Fibroblast of skin of left quadriceps (primary cell): ENCODE data around the gene HDGFL2.
"Not testable (repeated sequence)": the region's sequence is repeated elsewhere in the genome, so short reads cannot be mapped to it uniquely, and the experiment has no call there.

Experiments used
- DNase-seq, 2 experiments: peaks; one replicate each; pipeline ENCODE4 v3.0.0-alpha.2; 2013; ENCODE audit warnings: low read depth in 2 of 2

HDGFL2 gene

DNA sequence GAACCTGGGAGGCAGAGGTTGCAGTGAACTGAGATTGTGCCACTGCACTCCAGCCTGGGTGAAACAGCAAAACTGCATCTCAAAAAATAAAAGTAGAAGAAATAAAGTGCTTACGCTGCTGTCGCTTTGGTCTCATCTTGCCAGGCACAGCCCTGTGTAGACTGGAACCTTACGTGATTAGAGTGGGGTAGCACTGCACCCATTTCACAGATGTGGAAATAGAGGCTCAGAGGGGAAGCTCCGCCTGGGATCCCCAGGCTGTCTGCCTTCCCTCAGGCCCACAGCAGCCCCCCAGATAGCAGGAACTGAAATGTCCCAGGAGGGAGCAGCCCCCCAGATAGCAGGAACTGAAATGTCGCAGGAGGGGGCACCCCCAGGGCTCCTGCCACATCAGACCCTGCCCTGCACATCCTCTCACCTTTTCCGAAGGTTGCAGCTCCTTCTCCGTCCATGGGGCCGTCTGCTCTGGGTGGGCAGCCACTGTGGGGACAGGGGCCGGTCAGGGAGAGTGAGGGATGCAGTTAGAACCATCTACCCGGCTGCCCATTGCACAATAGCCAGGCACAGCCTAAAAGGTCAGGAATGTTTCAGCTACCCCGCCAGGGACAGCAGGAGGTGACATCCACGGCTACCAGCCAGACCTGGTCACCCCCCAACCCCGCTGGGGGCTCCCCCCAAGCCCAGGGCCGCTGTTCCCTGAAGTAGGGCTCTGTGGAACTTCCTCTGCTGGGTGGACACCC lies 44.3 kb downstream of the HDGFL2 start:
- no peak for DNase-seq

DNA sequence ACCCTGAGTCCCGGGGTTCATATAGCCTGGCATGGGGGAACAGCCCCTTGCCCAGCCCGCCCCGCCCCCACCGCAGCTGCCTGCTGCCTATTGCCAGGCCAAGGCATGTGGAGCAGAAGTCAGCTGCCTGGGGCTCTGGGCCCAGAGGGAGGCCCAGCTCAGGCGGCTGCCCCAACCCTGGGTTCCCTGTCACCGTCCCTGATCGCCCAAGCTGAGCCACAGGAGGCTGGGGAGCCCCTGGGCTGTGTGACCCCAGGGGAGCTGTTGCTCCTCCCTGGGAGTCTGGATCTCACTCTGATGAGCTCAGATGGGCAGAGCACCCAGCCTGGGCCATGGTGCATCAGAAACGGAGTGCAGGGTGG lies 44.8 kb downstream of the HDGFL2 start:
- no peak for DNase-seq

DNA sequence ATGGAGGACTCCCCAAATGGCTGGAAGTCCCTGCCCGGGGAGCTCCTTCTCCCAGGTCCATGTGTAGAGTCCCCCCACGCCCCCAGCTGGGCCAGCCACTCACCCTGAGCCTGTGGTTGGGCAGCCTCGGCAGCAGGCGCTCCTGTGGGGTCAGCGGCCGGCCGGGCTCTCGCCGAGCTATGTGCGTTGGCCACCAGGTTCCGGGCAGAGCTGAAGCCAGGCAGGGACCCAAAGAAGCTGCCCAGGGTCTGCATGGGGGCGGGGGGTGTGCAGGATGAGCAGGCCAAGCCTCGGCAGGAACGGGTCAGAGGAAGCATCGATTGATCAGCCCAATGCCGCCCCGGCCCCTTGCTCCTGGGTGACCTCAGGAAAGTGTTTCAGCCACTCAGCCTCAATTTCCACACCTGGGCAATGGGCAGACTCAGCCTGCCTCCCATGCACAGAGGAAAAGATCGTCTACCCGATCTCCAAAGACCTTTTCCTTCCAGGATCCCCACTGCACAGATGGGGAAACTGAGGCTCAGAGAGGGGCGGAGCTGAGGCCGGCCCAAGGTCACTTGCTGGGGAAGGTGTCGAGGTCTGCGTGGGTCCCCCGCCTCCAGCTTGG lies 45.5 kb downstream of the HDGFL2 start:
- DNase-seq, result no peak

DNA sequence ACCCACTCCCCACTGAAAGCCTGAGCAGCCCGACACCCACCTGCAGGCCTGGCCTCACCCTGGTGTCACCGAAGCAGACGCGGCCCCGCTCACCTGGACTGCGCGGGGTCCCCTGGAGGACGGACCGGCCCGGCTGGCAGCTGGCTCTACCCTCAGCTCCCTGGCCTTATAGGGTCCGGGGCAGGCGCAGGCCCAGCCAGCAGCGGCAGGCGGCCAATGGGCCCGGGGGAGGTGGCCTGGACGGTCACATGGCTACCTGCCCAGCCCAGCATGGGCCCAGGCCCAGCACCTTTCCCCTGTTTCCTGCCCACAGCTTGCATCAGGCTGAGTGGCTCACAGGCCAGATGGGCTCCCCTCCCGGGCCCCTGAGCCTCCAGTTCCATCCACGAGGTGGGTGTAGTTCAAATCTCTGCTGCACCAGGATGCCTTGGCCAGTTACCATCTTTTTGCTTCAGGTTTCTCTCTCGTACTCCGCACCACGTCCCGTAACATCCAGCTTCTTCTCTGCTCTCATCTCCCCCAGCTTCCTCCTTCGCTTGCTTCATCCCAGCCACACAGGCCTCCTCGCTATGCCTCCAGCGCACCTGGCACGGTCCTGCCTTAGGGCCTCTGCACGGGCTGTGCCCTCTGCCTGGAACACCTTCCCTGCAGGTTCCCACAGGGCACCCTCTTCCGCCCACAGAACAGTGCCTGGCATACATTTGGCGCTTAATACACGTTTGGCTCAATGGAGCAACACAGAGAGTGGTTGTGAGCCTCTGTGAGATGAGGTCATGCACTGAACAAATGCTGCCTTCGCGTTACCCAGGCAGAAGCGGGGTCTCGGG lies 46.5 kb downstream of the HDGFL2 start, which contains the start of gene PLIN4:
PLIN4 (minus strand) TSS at position 142 of the 827 bp plus-strand sequence. CDS start 214 bp downstream, outside the sequence.
- peak in 1 of 2 experiments; percentile 4 for DNase-seq

DNA sequence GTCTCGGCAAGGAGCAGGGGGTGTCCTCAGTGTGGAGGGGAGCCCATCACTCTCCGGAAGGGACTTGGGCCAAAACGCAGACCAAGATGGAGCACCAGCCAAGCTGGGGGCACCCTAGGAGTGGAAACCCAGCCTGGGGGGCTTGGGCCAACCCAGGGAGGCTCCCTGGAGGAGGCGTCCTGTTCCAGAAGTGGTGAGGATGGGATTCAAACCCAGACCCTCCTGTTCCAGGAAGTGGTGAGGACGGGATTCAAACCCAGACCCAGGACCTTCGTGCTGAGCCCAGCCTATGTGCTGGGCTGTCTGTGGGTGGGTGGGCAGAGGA lies 47.0 kb downstream of the HDGFL2 start:
- DNase-seq, result no peak

DNA sequence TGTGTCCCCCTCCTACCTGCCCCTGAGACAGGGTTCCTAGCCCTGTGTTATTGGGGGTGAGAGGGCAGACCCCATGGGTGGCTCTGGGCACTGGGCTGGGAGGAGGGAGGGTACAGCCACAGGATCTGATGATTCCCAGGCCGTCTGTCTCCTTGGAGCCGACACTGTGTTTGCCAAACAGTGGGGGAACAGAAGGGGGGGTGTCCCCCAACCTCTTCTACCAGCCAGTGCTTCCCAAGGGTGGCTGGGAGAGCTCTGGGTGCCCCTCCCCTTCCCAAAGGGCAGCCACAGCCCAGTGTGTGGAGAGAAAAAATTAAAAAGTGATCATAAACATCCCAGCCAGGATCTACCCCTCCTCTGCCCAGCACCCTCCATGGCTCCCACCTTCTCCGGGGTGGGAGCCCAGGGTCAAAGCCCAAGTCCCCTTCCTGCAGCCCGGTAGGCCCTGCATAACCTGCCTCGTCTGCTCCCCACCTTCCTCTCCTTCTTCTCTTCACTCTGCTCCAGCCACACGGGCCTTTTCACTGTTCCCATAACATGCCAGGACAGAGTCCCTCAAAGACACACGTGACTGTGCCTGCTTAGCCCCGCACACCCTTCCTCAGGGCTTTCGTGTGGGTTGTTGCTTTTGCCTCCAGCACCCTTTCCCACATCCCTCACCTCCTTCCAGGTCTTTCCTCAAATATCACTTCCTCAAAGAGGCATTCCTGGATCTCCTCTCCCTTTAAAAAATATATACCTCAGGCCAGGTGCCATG lies 47.6 kb downstream of the HDGFL2 start:
- no peak for DNase-seq

DNA sequence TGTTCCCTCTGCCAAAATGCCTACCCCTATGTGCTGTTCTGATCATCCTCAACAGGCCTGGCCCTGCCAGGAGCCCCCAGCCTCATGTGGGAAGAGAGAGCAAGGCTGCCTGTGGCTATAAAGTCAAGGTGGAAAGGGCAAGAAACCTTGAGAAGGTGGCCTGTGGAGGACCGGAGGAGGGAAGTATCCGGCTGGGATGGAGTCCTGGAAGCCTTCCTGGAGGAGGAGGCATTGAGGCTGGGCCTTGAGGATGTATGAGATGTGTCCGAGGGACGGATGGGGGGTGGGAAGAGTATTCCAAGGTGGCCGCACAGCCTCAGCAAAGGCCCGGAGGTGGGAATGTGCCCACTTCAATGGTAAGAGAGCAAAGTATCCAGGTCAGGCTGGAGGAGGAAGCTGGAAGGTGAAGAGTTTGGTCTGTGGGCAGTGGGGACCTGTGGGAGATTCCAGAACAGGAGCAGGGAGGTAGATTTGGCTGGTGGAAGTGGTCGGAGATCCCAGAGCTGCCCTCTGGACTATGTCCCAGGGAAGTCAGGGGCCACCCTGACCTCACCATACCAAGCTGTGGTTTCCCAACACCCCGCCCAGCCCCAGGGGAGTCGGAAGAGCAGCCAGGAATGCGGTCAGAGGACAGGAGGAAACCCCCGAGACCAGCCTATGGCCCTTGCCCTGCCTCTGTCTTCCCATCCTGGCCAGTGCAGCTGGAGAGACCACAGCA lies 49.2 kb downstream of the HDGFL2 start:
- no peak for DNase-seq

DNA sequence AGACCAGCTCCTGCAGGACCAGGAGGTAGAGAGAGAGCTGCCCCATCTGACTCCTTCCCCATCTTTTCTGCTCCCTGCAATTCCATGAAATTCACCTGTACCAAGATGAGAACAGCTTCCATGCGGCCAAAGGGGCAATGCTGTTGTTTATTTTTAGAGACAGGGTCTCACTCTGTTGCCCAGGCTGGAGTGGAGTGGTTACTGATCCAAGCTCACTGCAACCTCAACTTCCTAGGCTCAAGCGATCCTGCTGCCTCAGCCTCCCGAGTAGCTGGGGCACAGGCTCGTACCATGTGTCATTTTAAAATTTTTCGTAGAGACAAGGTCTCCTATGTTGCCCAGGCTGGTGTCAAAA lies 49.8 kb downstream of the HDGFL2 start:
- no peak for DNase-seq

DNA sequence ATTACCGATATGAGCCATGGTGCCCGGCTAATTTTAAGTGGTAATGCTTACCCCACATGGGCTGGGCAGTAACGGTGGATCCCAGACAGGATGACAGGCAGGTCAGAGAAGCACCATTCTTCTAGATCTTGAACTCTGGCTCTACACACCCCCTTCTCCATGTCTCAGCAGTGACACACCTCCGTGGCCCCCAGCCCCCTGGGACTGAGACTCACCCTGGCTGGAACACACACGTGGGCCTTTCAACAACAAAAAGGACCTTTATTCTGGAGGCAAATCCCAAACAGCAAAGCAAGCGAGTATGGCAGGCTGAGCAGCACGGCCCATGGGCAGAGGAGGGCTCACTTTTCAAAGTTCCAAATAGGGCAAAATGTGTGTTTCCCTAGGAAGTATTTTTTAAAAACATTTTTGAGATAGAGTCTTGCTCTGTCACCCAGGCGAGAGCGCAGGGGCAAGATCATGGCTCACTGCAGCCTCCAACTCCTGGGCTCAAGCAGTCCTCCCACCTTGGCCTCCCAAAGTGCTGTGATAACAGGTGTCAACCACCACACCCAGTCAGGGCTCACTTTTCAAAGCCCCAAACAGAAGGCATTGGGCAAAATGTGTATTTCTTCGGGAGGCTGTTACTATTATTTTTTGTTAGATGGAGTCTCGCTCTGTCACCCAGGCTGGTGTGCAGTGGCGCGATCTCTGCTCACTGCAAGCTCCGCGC lies 50.4 kb downstream of the HDGFL2 start:
- DNase-seq, result no peak

DNA sequence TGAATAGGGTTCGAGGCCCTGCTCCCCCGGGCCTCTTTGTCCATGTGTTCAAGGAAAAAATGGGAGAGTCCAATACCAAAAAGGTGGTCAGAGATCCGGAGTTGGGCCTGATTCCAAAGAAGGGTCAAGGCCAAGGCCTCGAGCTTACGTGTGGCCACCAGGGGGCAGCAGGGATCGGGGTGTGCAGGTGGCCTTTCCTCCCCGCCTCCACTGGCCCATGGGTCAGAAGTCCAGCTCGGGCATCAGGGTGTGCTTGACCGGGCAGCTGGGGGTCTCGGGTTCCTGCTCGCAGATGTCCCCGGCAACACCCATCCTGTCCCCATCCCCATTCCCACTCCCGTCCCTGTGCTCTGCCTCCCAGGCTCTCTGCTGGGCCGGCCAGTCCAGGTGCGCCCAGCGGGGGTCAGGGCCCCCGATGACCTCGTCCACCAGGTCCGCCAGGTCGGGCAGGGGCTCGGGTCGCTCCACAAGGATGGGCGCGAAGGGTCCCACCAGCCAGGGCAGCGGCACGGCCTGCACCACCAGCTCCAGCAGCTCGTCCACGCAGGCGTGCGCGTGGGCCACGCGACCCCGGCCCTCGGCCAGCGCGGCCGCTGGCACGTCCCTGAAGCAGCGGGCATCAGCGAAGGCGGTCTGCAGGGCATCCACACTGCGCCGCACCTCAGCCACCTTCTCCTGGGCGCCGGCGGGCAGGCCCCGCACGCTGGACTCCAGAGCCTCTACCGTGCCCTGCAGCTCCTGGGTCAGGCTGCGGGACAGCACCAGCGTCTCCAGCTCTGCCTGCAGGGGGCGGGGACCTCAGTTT lies 51.4 kb downstream of the HDGFL2 start:
- no peak for DNase-seq

DNA sequence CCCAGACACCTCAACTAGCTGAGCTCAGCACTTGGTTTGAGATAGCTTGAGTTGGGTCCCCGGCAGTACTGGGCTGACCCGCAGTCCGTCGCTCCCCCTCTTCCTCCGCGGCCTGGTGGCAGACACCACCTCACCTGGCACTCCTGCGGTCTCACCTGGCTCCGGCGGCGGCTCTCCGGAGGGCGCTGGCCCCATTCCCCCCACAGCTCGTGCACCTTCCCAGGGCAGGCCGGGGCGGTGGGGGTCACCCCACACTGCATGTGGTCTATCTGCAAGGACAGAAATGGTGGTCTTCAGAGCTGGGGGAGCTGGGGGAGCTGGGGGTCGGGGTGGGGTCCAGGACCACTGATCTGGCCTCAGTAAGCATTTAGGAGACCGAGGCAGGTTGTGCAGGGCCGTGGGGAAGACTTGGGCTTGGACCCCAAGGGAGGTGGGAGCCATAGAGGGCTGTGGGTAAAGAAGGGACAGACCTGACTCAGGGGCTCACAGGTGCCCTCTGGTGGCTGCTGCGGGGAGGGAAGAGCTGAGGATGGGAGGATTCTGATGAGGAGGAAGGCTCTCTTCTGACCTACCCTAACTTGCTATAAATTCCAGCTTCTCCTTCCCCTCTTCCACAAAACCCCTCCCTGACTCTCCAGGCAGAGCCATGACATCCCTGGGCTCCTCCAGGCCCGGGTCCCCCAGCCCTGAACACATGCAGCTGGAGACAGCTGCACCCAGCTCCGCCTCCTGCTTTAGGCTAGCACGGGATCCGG lies 52.9 kb downstream of the HDGFL2 start:
- DNase-seq, result peak in 1 of 2 experiments; percentile 4

DNA sequence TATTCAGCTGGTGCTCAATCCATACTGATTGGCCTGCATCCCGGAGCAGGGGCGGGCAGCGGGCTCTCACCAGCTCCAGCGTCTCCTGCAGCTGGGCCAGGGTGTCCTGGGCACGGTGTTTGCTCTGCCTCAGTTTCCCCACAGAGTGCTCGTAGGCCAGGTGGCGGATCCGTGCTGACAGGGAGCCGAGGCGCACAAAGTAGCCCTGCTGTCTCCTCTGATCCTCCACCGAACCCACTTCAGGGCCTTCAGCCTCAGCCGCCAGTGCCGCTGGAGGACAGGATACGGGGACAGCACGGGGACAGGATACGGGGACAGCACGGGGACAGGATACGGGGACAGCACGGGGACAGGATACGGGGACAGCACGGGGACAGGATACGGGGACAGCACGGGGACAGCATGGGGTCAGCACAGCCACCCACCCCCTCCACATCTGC lies 53.5 kb downstream of the HDGFL2 start:
- no peak for DNase-seq

DNA sequence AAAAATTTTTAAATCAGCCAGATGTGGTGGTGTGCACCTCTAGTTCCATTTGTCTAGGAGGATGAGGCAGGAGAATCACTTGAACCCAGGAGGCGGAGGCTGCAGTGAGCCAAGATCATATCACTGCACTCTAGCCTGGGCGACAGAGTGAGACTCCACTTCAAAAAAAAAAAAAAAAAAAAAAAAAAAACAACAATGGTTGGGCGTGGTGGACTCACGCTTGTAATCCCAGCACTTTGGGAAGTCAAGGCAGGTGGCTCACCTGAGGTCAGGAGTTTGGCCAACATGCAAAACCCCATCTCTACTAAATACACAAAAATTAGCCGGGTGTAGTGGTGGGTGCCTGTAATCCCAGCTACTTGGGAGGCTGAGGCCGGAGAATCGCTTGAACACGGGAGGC lies 55.3 kb downstream of the HDGFL2 start:
- DNase-seq, result not testable (repeated sequence)

DNA sequence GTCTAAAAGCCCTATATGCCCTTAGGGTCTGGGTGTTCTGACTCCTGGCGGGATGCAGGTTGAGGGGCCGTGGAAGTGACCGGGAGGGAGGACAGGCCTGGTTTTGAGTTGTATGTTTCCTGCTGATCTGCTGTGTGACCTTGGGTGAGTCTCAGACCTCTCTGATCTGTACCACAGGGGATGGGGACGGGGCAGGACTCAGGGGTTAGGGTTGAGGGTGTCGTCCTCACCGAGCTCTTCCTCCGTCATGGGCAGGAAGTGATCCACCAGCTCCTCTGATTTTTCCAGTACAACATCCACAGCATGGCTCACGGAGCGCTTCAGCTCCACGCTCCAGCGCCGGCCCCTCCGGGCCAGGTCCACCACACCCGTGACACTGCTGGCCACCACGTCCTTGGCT lies 56.7 kb downstream of the HDGFL2 start:
- no peak for DNase-seq

DNA sequence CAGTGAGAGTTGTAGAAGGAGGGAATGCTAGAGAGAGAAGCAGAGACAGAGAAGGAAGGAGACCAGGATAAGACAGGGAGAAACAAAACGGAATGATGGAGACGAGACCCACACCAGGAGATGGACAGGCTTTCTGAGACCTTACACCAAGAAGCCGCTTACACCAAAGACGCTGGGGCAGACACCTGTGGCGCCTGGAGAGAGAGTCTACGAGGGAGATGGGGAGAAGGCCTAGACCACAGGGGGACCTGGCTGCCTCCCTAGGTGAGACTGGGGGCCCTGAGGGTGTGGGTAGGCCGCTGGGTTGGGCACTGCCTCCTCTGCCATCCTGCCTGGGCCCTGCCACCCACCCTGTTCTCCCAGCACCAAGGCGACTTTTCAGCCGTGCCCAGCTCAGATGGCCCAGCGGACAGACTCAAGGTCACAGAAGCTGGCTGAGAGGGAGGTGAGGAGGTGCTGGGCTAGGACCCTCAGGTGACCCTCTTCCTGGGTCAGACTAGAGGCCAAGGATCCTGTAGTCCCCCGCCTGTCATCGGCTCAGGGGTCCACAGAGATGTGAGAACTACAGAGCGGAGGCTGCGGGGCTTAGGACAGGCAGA lies 57.9 kb downstream of the HDGFL2 start:
- DNase-seq, result no peak

DNA sequence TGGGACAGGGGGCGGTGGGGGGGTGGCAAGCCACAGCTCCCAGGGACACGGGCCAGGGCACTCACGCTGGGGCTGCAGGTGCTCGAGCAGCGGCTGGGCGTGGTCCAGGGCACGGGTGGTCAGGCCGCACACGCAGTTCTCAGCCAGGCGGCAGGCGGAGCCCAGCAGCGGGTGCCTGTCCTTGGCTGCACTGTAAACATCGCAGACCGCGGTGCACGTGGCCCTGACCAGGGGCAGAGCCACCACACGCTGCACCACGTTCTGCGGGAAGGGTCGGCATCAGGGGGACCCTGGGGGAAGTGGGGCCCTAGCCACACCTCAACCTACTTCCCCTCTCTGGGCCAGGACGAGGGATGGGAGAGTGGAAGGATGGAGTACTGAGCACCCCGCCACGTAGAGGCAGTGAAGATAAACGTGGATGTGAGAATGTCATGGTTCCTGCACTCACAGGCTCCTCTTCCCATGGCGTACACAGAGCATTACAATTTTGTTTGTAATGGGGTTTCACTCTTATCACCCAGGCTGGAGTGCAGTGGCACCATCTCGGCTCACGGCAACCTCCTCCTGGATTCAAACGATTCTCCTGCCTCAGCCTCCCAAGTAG lies 59.6 kb downstream of the HDGFL2 start:
- no peak for DNase-seq

DNA sequence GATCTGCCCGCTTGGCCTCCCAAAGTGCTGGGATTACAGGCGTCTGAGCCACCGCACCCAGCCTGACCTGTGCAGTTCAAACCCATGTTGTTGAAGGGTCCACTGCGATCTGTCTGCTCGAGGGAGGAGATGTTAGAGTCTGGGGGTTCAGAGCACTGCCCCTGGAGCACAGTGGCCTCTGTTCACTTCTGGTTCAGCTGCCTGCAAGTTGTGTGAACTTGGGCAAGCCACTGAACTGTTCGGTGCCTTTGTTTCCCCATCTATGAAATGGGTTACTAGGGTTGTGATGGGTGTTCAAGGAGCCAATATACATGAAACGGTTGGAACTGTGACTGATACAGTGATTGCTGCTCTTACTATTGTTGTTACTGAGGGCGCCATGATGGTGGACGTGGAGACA lies 61.2 kb downstream of the HDGFL2 start:
- DNase-seq, result no peak

DNA sequence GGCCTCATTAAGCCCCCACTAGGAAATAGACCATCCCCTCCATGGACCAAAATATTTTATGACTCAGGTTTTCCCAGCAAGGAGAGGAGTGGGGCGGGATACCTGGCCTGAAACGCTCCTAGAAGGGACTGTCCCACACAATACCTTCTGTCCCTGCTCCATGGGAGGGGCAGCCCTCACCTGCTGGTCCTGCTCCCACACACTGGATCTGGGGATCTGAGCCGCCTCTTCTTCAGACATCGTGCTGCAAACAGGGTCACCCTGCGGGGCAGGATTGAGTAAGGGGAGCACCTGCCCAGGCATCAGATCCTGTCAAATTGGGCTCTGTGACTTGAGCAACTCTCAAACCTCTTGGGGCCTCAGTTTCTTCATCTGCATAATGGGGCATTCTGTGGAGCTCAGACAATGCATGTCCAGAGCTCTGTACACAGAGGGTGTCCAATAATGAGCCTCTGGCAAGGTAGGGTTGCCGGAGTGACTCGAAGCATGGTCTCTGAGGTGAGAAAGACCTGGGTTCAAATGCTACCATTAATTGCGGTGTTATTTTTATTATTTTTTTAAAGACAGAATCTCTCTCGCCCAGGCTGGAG lies 61.8 kb downstream of the HDGFL2 start:
- DNase-seq, result no peak
